Gastroesophageal sphincter (tissue), 3 donors: ENCODE measurements around the gene MYO3B.

Experiments used
- POLR2A ChIP-seq, 2 donors: fragments of 450-650 bp; IDR thresholded peaks; one replicate each; pipeline ENCODE4 v1.6.1; 2017; ENCODE audit warnings: antibody characterized with exemption in 2 of 2, mild to moderate bottlenecking in 2 of 2, moderate library complexity in 1 of 2
- POLR2AphosphoS5 ChIP-seq: sonication (generic); formaldehyde crosslinking; IDR thresholded peaks from one replicate; pipeline ENCODE4 v1.6.1; 2017; ENCODE audit warnings: antibody characterized with exemption
- TF ChIP-seq, protein P1 (sequence below), 4 experiments: fragments of 200-600 bp in 2 of 4; fragments of 450-650 bp in 2 of 4; sonication (generic) in 1 of 4; IDR thresholded peaks; one replicate each; pipeline ENCODE4 v1.5.1; 2017 to 2019; ENCODE audit warnings: antibody characterized with exemption in 4 of 4, mild to moderate bottlenecking in 2 of 4, moderate library complexity in 2 of 4

DNA sequence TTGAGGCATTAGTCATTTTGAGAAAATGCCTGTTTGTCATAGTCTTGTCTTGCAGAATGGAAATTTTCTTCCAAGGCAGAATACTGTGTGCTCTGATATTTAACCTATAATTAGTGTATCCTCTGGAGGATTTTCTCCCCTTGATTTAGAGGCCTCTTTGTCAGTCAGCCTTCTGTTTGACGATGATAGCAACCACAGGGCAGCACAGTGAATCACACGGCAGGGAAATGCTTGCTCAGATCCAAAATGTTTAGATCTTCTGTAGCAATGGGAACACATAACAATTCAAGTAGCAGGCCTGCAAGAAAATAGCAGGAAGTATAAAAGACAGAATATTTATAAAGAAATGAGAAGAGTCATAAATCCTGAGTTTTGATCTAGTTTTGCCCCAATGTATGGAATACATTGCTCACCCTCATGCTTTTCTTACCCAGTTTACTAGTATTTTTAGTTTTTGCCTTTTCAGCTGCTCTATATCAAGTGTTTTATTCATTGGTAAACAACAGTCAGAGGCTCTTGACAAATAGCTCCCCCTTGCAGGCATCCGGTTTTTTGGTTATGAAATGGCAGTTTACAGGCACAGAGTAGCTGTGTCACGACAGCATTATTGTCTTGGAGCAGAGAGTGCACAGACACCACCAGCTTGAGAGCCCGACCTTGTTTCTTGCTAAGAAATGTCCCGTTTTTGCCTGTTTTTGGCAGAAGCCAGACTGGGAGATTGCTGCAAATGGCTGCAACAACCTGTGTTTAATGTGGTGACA is 185.1 kb downstream of the MYO3B start:
- TF ChIP-seq, protein P1, sequence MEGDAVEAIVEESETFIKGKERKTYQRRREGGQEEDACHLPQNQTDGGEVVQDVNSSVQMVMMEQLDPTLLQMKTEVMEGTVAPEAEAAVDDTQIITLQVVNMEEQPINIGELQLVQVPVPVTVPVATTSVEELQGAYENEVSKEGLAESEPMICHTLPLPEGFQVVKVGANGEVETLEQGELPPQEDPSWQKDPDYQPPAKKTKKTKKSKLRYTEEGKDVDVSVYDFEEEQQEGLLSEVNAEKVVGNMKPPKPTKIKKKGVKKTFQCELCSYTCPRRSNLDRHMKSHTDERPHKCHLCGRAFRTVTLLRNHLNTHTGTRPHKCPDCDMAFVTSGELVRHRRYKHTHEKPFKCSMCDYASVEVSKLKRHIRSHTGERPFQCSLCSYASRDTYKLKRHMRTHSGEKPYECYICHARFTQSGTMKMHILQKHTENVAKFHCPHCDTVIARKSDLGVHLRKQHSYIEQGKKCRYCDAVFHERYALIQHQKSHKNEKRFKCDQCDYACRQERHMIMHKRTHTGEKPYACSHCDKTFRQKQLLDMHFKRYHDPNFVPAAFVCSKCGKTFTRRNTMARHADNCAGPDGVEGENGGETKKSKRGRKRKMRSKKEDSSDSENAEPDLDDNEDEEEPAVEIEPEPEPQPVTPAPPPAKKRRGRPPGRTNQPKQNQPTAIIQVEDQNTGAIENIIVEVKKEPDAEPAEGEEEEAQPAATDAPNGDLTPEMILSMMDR (IDR thresholded peaks at IDR 0.05): no peak
- TF ChIP-seq POLR2A (IDR thresholded peaks at IDR 0.05): no peak
- no peak for TF ChIP-seq POLR2AphosphoS5
